Hematopoietic multipotent progenitor cell treated with erythropoietin and hydrocortisone succinate and interleukin-3 and kit ligand, for 8 days (in vitro differentiated cells): ENCODE results near the gene ADAM10.

Experiments used
- DNase-seq: peaks from one replicate; pipeline ENCODE4 v3.0.0-alpha.2; 2015

Gene ADAM10

DNA sequence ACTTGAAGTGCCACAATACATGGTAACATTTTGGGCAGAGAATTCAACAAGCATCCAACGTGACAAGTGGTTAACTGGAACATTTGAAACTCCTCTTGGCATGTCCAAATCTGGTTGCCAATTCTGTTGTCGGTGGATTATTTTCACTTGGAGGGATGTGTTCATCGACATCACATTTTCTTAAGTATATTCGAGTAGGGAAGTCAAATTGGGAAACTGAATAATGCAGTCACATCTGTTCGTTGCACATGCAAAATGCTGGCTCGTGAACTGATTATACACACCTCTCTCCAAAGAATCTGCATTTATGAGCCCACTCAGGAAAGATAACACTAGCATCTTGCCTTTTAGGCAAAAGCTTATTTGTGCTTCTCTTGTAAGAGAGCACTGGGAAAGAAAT is 178.0 kb downstream of the ADAM10 start:
- DNase-seq: no peak

DNA sequence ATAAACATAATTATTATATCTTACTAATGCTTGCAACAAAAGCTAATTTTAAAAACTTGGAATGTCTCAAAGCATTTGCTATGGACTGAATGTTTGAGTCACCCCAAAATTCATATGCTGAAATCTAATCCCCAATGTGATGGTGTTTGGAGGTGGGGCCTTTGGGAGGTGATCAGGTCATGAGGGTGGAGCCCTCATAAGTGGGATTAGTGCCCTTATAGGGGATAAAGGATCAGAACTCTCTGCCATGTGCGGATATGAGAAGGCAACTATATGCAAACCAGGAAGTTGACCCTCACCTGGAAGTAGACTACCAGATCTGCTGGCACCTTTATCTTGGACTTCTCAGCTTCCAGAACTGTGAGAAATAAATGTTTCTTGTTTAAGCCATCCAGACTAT is 180.1 kb downstream of the ADAM10 start:
- DNase-seq: no peak

DNA sequence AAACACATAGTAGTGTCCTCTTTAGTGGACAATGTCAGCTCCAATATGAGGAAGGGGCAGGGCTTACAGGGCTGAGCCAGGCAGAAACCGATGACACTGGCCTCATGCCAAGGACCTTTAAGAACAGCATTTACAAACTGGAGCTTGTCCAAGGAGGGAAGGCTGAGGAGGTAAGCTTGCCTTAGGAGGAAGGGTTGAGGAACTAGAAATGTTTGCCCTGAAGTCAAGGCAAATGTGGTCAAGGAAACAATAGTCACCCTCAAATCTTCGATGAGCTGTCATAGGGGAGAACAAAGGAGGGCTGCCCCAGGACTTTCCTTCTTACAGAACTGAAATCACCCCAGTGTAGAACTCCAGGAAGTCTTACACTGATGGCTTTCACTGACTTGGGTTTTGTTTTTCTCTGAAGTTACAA is 181.3 kb downstream of the ADAM10 start:
- peak; percentile 64 for DNase-seq

DNA sequence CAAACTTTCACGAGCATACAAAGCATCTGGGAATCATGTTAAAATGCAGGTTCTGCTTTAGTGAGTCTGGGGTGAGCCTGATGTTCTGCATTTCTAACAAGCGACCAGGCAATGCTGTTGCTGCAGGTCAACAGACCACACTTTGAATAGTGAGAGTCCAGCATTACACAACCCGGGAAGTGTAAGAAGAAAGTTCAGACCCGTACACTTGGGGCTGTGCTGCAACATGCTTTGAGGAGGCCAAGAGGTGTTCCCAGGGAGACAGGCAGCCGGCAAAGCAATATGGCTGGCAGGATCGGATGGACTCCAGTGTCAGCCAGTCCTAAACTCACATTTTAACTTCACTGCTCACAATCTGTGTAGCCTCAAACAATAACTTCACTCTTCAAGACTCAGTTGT is 183.5 kb downstream of the ADAM10 start:
- no peak for DNase-seq

DNA sequence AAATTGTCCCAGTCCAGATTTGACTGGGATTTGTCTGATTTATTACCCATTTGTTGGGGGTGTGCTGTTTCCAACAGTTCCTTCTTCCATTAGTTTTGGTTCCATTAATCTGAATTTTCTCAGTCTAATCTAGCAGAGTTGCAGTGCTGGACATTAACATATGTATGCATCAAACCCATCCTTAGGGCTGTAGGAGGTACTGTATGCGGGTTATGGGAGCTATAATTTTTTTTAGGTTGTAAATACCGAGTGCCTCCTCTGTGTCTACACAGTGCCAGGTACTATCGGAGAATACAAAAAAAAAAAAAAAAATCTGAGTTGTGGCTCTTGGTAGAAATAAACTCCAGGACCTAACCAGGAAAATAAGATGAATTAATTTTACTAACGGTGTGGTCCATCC is 183.9 kb downstream of the ADAM10 start:
- DNase-seq: no peak

DNA sequence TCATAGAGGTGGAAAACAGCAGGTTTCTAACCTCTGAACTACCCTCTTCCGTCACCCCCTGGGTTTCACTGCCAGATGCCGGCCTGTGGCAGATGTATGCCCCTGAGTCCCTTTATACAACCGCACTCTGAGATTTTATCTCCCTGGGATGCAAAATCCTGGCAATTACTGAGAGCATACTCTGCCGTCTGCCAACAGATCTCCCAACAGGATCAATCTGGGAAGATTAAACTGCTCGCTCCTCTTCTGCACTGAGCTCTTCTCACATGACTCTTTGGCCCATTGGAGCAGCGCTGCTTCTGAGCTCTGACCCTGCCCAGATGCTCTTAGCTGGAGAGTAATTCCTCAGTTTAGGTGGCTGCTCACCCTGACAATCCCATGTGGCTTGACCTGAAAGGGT is 184.5 kb downstream of the ADAM10 start:
- DNase-seq: no peak

DNA sequence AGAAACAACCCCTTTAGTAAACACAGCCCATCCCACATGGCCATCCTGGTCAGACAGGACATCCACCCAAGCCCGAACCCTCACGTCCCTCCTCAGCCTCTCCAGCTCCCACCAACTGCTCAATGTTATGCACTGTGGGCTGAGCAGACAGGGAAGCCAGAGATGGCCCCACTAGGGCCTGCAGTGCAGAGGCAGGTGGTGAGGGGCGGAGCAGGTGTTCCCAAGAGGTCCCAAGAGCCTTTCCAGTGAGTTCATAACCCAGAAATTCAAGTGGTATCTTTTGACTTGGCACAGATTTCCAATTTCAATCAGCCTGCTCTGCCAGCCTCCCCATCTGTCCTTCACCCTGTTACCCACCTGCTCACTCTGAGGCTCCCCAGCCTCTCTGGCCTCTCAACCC is 187.4 kb downstream of the ADAM10 start:
- DNase-seq: no peak

DNA sequence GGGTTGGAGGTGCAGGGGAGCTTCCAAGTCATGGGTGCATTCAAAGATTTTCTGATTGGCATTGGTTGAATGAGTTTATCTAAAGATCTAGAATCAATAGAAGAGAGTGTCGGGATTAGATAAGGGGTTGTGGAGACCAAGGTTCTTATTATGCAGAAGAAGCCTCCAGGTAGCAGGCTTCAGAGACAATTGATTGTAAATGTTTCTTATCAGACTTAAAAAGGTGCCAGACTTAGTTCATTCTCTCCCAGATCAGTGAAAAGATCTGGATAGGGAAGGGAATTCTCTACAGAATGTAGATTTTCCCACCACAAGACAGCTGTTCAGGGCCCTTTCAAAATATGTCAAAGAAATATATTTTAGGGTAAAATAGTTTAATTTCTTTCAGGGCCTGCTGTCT is 188.2 kb downstream of the ADAM10 start:
- no peak for DNase-seq

DNA sequence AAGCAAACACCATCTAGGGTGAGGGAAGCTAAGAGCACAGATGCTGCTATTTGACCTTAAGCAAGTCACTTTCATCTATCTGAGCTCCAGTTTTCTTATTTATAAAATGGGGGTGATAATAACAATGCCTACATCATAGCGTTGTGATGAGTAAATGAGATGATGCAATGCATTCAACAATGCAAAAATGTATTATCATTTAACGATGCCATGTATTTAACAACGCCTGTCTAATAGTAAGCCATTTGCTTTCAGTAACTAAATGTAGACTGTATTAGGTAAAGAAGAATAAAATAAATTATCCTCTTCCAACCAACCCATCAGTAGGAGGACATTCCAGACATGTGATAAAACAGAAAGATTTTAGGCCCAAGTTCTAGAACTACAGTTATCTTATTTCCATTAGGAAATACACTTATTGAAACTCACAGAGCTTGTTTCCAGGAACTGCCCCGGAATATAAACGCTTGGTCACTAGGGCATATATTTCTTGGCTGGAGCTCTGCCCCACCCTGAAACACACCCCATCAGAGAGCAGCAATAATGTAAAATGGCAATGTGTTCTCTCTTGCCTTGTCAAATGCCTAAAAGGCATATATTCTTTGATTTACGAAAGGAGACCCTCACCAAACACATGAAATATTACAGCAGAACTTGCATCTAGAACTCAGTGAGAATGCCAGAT is 189.5 kb downstream of the ADAM10 start:
- no peak for DNase-seq

DNA sequence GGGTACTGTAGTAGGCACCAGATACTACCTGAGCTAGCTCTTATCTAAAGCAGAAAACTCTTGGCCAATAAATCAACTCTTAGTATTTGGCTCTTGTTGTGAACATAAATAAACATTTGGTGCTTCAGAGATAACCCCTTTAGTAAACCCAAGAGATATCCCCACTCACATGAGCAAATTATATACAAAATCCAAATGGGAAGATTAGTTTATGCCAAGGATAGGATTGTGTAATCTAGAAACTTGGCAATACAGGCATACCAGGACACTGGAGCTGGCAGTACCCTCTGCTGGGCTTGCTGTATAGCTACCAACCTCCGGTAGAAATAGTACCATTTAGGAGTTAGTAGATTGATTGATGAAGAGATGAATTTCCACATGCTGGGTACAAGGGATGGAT is 190.7 kb downstream of the ADAM10 start:
- DNase-seq: no peak

DNA sequence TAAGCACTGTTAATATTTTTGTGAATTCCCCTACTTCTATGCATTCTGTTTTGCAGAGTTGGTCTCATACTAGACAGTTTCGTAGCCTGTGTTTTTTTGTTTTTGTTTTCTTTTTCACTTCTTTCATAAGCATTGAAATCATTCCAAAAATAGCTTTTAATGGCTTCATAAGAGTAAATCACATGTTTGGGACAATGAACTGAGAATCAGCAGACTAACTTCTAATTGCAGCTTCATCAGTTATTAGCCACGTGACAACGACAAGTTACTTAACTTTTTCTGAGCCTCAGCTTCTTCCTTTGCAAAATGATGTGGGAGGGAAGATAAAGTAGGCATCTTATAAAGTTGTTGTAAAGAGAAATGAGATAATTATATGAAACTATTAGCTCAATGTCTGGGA is 193.0 kb downstream of the ADAM10 start:
- no peak for DNase-seq

DNA sequence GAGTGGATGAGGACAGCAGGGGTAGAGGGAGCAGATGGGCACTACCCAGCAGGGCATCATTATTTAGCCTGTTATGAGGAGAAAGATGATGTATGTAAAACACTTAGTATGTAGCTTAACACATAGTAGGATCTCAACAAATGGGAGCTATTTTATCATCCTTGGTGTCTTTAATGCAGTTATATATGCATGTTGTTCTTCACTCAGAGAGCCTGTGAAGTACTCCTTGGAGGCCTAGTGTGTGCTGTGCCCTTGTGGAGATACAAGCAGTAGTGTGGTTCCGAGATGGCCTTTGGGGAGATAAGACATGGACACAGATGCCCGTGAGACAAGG is 193.5 kb downstream of the ADAM10 start:
- no peak for DNase-seq

DNA sequence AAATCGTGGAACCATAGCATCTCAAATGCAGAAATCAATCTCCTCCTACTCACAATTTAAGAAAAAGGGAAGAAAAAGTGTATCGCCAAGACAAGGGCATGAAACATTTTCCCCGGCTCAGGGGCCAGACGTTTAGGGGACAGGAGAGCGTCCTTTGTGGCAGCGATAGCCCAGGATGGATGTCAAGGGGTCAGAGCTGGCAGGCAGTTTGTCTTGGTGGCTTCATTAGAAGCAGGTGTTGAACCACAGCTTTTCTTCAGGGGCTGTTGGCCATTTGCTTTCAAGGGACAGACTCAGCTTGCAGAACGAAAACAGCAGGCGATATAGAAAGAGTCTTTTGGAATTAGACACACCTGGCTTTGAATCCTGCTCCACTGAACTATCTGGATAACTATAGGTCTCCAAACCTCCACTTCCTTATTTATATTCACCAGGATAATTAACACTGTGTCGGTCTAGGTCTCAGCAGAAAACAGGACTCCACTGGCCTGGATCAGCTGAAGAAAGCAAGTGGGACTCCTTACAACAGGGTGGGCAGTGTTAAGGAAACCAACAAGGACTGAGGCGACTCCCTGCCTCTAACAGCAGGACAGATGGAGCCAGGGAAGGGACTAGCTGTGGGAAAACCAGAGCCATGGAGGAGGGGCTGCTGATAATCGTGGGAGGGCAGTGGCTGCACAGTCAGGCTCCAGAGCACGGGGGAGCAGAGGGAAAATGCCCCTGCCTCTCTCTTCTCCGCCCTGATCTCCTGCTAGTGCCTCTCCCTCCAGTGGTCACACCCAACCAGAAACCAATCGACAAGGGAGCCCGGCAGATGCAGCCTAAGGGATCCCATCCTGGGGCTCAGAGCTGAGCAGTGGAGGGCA is 194.1 kb downstream of the ADAM10 start:
- DNase-seq: no peak

DNA sequence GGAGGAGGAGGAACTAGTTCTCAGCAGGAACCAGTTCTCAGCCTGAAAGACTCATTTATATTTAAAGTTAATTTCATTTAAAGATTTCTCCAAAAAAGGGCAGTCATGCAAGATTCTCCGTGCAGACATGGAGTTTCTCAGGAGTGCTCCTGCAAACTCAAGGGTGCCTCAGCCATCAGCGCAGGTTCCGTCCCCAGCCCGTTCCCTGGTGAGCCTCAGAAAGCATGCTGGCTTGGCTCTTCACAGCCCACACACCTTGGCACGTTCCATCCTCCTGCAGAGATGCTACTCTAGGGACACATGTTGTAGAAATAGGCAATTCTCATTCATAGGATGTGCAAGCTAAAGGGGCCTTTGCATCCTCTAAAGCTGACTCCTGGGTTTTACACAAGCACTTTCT is 194.7 kb downstream of the ADAM10 start:
- no peak for DNase-seq

DNA sequence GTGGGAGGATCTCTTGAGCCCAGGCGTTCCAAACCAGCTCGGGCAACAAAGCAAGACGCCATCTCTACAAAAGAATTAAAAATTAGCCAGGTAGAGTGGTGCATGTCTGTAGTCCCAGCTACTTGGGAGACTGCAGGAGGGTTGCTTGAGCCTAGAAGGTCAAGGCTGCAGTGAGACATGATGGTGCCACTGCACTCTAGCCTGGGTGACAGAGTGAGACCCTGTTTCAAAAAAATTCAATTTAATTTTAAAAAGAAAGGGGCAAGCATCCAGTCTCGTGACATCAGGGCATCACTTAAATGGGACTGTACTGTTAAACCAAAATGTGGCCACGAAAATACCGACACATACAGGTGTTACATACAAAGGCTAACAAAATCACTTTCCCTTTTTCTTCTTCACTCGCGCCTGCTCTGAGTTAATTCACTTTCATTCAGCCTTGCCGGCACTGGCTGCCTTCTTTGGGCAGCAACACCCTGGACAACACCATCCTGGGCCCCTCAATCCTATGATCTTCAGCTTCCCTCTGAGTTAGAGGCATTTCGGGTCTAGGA is 196.1 kb downstream of the ADAM10 start:
- DNase-seq: no peak

DNA sequence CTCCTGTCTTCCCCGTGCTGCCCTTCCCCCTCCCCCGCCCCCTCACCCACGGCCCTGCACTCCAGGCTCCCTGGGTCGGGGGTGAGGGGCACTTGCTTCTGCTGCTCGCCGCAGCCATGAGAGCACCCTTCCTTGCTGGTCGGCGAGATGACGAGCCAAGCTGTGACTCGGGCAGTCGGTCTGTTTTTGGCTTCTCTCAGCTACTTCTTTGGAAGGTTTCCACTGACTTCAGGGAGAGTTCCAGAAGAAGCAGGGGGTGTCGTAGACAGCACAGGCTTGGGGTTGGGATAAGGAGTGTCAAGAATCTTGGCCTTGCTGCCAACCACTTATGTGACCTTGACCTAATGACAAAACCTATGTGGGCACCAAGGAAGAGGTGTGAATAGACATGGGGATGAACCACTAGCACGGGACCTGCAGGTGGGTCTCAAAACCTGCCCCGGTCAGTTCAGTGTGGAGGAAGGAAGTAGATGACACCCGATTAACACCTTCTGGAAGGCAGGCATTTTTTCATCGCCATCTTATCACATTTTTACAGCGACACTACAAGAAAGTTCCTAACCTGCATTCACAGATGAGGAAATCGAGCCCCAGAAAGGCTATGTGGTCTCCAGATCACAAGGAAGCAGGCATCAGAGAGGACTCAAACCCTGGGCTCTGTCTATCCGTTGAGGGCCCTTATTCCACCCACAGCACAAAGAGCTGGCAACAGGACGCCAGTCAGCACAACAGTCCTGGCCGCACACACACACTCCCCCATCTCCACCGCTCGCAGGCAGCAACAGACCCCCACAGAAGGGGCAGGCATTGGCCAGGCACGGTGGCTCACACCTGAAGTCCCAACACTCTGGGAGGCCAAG is 196.8 kb downstream of the ADAM10 start:
- DNase-seq: no peak

DNA sequence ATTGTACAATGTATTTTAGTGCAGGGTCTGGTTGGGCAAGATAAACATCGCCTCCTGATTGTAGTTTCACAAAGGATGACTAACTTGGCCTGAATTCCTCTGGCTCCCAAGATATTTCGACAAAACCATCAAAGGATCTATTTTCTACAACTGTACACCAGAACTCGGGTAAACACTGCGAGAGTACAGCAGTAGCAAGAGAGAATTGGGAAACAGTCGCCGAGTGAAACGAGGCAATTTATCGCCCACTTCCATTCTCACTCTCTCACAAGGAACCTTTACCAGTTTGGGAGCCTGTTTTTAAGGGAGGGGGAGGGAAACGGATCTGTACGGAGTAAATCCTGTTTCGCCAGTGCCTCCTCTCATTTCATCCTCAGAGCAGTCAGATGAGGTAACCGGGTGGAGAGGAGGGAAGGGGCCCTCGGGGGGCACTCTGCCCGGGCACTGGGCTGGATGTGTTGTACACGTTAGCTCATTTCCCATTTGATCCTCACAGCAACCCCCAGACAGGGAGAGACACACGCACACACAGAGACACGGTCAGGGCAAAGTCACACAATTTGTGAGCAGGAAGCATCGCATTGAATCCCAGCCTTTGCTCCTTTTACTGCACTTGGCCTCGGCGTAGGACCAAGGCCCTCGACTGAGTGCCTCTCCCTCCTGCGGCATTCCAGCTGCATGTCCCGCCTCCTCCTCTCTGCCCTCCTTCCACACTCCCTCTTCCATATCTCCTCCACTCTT is 197.6 kb downstream of the ADAM10 start:
- peak; percentile 54 for DNase-seq

DNA sequence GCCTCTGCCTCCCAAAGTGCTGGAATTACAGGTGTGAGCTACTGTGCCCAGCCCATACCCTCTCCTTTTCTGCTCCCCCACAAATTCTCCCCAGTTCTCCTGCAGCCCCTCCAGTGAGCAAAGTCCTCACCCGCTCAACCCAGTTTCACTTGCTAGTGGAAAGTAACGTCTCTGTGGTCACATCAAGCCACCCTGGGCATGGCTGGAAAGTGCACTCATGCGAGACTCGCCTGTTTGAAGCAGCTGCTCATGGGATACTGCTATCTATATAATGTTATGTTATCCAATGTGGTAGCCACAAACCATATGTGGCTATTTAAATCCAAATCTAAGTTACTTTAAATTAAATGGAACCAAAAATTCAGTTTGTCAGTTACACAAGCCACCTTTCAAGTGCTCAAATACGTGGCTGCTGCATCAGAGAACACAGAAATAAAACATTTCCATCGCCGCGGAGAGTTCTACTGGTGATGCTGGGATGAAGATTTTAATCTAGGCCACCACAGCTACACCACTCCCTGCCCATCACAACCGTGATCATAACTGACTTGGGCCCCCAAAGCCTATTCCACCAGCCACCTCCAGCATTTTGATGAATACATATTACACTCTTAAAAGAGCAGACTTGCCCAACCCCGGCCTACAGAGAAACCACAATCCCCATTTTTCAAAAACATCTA is 198.3 kb downstream of the ADAM10 start:
- DNase-seq: no peak

DNA sequence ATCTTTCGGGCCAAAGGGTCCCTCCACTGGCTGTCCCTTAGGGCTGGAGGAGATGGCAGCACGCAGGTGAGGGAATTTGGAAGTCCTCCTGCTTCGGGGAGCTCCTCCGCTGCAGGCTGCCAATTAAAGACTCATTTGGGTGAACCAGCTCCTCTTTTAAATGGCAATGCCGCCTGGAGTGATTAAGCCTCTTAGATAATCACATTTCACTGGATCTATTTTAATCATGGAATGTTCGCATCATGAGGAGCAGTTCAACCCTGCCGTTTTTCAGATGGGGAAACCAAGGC is 199.8 kb downstream of the ADAM10 start:
- DNase-seq: no peak

DNA sequence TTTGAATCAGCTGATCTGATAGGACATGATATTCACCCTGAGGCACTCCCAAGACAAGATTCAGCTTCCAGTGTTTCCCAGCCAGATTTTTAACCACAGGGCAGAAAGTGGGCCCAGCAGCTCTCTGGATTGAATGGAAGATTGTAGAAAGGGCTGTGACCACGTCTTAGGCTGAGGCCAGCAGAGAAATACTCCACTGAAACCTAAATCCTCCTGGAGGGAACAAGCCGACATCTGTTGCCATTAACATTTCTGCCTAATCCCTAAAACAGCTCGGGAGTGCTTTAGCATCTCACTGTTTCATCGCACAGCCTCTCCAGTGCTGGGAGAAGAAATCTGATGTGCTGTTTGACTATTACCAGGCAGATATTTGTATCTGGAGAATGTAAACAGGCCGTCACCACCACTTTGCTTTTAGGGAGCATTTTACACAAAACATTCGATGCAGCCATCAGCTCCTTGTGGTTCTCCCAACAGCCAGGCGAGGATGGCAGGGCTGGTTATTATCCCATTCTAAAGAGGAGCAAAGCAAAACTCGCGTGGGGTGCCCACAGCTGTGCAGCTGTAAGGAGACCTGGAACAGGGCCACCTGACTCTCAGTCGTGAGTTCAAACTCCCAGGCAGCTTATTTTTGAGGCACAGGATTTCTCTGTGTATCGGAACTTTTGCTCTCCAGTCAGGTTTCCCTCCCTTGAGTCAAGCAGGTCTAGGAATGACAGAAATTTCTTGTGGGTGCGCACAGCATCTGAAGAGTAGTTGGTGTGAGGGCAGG is 200.3 kb downstream of the ADAM10 start:
- DNase-seq: no peak

DNA sequence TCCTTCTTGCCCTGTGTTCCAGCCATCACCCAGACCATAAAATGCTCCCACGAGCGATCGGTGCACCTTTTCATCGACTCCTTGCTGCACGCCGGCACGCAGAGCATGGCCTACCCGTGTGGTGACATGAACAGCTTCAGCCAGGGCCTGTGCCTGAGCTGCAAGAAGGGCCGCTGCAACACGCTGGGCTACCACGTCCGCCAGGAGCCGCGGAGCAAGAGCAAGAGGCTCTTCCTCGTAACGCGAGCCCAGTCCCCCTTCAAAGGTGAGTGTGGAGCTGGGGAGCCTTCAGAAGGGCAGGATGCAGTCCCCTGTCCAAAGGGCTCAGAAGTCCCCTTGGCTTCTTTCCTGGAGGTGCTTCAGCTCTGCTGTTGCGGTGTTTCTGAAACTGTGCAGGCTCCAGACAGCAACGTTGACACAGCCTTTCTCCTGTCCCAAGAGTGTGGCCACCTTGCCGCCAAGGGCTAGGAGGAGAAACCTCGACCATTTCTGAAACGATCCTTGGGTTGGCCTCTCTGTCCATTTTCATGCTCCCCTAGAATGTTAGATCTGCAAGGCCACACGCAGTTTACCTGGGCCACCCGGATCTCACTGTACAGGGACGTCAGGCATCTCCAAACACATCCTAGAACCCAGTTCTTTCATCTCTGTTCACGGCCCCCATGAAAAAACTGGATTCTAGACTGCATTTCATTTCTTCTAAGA is 201.0 kb downstream of the ADAM10 start:
- DNase-seq: no peak
